Nephron progenitor cell (in vitro differentiated cells): Measurements from ENCODE around the gene ATP6V1F.

ENCODE experiments used
- DNase-seq: peaks from one replicate; pipeline ENCODE4 v3.0.0; 2021
- H3K27ac Mint-ChIP-seq: 2 replicates; pipeline ENCODE4 v1.8.0; 2021; ENCODE audit warnings: mild to moderate bottlenecking, moderate library complexity, mixed read lengths
- H3K27me3 Mint-ChIP-seq: 2 replicates; pipeline ENCODE4 v1.8.0; 2021; ENCODE audit warnings: mild to moderate bottlenecking, low read depth, mixed read lengths; ENCODE audit not compliant: poor library complexity
- H3K36me3 Mint-ChIP-seq: 2 replicates; pipeline ENCODE4 v1.8.0; 2021; ENCODE audit warnings: low read depth, mixed read lengths
- H3K4me1 Mint-ChIP-seq: 2 replicates; pipeline ENCODE4 v1.8.0; 2021; ENCODE audit warnings: mixed read lengths
- H3K4me3 Mint-ChIP-seq: 2 replicates; pipeline ENCODE4 v1.8.0; 2021; ENCODE audit warnings: mild to moderate bottlenecking, moderate library complexity, mixed read lengths
- H3K9me3 Mint-ChIP-seq: 2 replicates; pipeline ENCODE4 v1.8.0; 2021; ENCODE audit warnings: mild to moderate bottlenecking, moderate library complexity, mixed read lengths
- CTCF ChIP-seq: fragments of 200-600 bp; sonication (generic); IDR thresholded peaks from 2 replicates; pipeline ENCODE4 v1.5.0; 2021; ENCODE audit warnings: antibody characterized with exemption

ATP6V1F gene

GRCh38 chr7:128877756-128878120, 15.1 kb downstream of the ATP6V1F start:
- DNase-seq: no peak
- Mint-ChIP-seq H3K9me3 (no peaks in the 10 kb centered on the region), H3K27me3 (peaks cover 3% of the 10 kb centered on the region), H3K27ac (no peak overlapping the region), H3K4me3 (no peak overlapping the region), H3K4me1 (peaks cover 26% of the 10 kb centered on the region), H3K36me3 (no peaks in the 10 kb centered on the region)
- no peak for TF ChIP-seq CTCF

- Mint-ChIP-seq H3K9me3 (no peaks in the 10 kb centered on the region), H3K36me3 (no peaks in the 10 kb centered on the region), H3K4me3 (no peak overlapping the region), H3K27ac (no peak overlapping the region), H3K27me3 (peaks cover 3% of the 10 kb centered on the region), H3K4me1 (peaks cover 20% of the 10 kb centered on the region)
- DNase-seq: no peak
- TF ChIP-seq CTCF: no peak
Measured at GRCh38 chr7:128878226-128879105, 15.8 kb downstream of the ATP6V1F start.

GRCh38 chr7:128879461-128879938, 16.8 kb downstream of the ATP6V1F start:
- no peak for TF ChIP-seq CTCF
- Mint-ChIP-seq H3K27ac (no peak overlapping the region), H3K4me1 (peaks cover 26% of the 10 kb centered on the region), H3K27me3 (peaks cover 3% of the 10 kb centered on the region), H3K36me3 (no peaks in the 10 kb centered on the region), H3K9me3 (no peaks in the 10 kb centered on the region), H3K4me3 (no peak overlapping the region)
- DNase-seq: no peak

GRCh38 chr7:128879939-128880746, 17.5 kb downstream of the ATP6V1F start:
- Mint-ChIP-seq H3K27me3 (peaks cover 2% of the 10 kb centered on the region), H3K27ac (no peak overlapping the region), H3K9me3 (no peaks in the 10 kb centered on the region), H3K4me3 (no peak overlapping the region), H3K4me1 (peaks cover 23% of the 10 kb centered on the region), H3K36me3 (no peaks in the 10 kb centered on the region)
- TF ChIP-seq CTCF: peak; percentile 82
- DNase-seq: peak; percentile 76

GRCh38 chr7:128880791-128881457, 18.3 kb downstream of the ATP6V1F start:
- no peaks in the 10 kb centered on the region for H3K9me3 Mint-ChIP-seq
- no peaks in the 10 kb centered on the region for H3K36me3 Mint-ChIP-seq
- no peak for TF ChIP-seq CTCF
- H3K27ac Mint-ChIP-seq: no peak overlapping the region
- DNase-seq: no peak
- H3K4me3 Mint-ChIP-seq: no peak overlapping the region
- H3K4me1 Mint-ChIP-seq: peaks cover 20% of the 10 kb centered on the region
- no peaks in the 10 kb centered on the region for H3K27me3 Mint-ChIP-seq
